Testis (tissue), 3 donors: Measurements from ENCODE around the gene VPS26C. TPM values are rescaled to one million over a fixed set of nuclear protein-coding genes. Genes with fewer than 3 reads are reported as not detected.

Experiments
- DNase-seq: peaks from one replicate; pipeline ENCODE4 v3.0.0-alpha.2; 2019
- H3K27ac ChIP-seq, 2 donors: fragments of 200-600 bp; sonication (generic); one replicate each; pipeline ENCODE4 v1.5.1; 2019
- H3K27me3 ChIP-seq: fragments of 200-600 bp; sonication (generic); one replicate; pipeline ENCODE4 v1.5.1; 2019
- H3K36me3 ChIP-seq: fragments of 200-600 bp; sonication (generic); one replicate; pipeline ENCODE4 v1.5.1; 2017; ENCODE audit warnings: low read depth; ENCODE audit errors: missing control alignments
- H3K4me1 ChIP-seq: fragments of 200-600 bp; sonication (generic); one replicate; pipeline ENCODE4 v1.5.1; 2019
- H3K4me3 ChIP-seq, 2 donors: fragments of 200-600 bp; sonication (generic); one replicate each; pipeline ENCODE4 v1.5.1; 2017 to 2019
- H3K9me3 ChIP-seq: fragments of 200-600 bp; sonication (generic); one replicate; pipeline ENCODE4 v1.5.1; 2017
- POLR2A ChIP-seq: fragments of 450-650 bp; IDR thresholded peaks from one replicate; pipeline ENCODE4 v1.6.1; 2017; ENCODE audit warnings: antibody characterized with exemption, mild to moderate bottlenecking, moderate library complexity
- WGBS, 2 donors: methylation state at CpG; one replicate each; pipeline ENCODE4 v1.1.5; 2018; 5-methylcytosine and 5-hydroxymethylcytosine counted together
- intact Hi-C: fragments of 100-400 bp; cut with DNase I; formaldehyde crosslinking; loops from one replicate; pipeline ENCODE4 v1.15.1; 2023; ENCODE audit warnings: low total_unique reads
- polyA plus RNA-seq: library from polyadenylated mRNA; stranded (reverse); fragments of 350-450 nt; fragmentation: Illumina TruSeq; extraction: RNeasy Lipid Tissue Mini Kit (QIAGEN cat#74804); gene quantifications from one replicate; pipeline ENCODE4 v1.2.3, GENCODE V29; 2014; ENCODE audit warnings: low read depth, low replicate concordance; ENCODE audit not compliant: insufficient read depth
- total RNA-seq, 2 donors: library from RNA; depleted of rRNA; stranded (reverse); fragments of >200 nt; gene quantifications; one replicate each; pipeline ENCODE4 v1.2.3, GENCODE V29; 2016
- TF ChIP-seq, protein P1 (sequence below), 3 experiments: fragments of 450-650 bp in 2 of 3; fragments of 200-600 bp in 1 of 3; sonication (generic) in 1 of 3; IDR thresholded peaks; one replicate each; pipeline ENCODE4 v1.5.1; 2016 to 2019; ENCODE audit warnings: antibody characterized with exemption in 3 of 3, mild to moderate bottlenecking in 2 of 3, moderate library complexity in 1 of 3

The VPS26C gene
- total and polyA plus RNA-seq, 3 donors from 2014 or later: 25.3 to 48.1 (median 46.5) TPM

DNA sequence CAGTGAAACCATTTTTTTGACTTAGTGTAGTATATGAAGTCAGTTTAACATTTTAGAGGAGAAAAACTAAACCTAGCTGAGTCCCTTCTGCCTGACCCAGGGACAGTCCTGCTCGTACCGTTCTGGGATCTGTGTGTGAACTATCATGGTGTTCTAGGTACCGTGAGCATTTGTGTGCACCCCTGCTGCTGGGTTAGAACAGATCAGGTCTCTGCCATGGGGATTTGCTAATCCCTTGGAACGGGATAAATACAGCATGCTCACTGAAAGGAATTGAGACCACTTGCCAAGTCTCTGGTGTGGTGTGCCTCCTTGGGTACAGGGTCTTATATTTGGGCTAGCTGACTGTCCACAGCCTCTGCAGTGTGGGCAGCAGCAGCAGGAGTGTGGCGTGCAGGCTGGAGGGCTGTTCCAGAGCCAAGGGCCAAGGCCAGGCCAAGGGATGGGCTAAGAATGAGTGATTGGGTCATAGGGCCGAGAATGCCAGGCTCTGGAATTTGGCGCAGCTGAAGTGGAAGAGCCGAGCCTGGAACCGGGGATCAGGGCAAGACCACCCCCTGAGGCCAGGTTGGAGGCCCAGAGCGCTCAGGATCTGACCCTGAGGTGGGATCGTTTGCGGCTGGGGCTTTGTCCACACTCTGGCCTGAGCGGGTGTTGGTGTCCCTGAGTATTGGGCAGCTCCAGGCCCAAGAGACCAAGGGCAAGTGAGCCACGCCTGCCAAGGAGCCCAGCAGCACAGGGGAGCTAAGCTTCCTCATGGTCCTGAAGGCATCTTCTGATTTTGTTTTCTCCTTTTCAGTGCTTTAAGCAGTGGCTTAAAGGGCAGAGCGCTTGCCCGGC lies 66.3 kb downstream of the VPS26C start:
- H3K36me3 ChIP-seq: no peaks in the 10 kb centered on the region
- intact Hi-C loops: no loop called here
- no peaks in the 10 kb centered on the region for H3K27me3 ChIP-seq
- DNase-seq: no peak
- 90 to 93% methylated on average over 12 to 16 of the region's 16 CpGs for WGBS, 2 donors
- H3K4me1 ChIP-seq: no peaks in the 10 kb centered on the region
- H3K9me3 ChIP-seq: no peaks in the 10 kb centered on the region
- TF ChIP-seq POLR2A: no peak
- H3K4me3 ChIP-seq: no peak overlapping the region
- H3K27ac ChIP-seq: no peak overlapping the region

DNA sequence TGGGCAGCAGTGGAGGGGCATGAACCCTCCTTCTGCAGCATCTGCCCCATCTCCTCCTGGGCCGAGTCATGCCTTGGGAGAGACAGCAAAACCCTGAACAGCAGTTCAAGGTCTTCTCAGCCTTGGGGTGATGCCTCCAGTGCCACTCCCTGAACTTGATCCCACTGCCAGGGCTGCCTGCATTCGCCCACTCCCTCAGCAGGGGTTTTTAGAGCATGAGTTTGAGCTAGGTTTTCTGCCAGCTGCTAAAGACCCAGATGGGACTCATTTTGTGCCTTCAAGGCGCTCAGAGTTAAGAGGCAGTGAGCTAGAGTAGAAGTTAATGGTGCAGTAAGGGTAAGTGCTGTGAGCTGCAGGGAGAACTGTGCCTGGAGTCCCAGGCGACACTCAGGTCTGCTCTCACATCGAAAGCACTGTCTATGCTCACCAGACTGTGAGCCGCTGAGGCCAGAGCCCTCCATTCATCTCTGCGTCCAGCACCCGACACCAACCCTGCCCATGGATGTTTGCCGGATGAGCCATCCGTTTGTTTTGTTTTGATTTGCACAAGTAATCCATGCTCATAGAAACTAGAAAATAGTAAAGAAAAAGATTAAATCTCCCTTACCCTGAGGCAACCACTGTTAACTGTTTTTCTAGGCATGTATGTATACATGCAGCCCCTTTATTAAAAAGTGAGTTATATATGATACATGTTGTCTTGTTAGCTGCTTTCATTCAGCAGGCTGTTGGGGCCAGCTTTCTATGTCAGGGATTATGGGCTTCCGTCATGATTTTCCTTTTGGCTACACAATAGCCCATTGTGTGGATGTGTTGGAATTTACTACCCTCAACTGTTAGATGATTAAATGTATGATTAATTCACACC lies 67.8 kb downstream of the VPS26C start:
- WGBS, 2 donors: 86 to 92% methylated on average over 11 of the region's 11 CpGs
- no peaks in the 10 kb centered on the region for H3K9me3 ChIP-seq
- H3K4me3 ChIP-seq: no peak overlapping the region
- TF ChIP-seq, protein P1, sequence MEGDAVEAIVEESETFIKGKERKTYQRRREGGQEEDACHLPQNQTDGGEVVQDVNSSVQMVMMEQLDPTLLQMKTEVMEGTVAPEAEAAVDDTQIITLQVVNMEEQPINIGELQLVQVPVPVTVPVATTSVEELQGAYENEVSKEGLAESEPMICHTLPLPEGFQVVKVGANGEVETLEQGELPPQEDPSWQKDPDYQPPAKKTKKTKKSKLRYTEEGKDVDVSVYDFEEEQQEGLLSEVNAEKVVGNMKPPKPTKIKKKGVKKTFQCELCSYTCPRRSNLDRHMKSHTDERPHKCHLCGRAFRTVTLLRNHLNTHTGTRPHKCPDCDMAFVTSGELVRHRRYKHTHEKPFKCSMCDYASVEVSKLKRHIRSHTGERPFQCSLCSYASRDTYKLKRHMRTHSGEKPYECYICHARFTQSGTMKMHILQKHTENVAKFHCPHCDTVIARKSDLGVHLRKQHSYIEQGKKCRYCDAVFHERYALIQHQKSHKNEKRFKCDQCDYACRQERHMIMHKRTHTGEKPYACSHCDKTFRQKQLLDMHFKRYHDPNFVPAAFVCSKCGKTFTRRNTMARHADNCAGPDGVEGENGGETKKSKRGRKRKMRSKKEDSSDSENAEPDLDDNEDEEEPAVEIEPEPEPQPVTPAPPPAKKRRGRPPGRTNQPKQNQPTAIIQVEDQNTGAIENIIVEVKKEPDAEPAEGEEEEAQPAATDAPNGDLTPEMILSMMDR (IDR thresholded peaks at IDR 0.05): no peak
- no peak for TF ChIP-seq POLR2A
- no peaks in the 10 kb centered on the region for H3K27me3 ChIP-seq
- no peak overlapping the region for H3K27ac ChIP-seq
- intact Hi-C loops: no loop called here
- DNase-seq: no peak
- H3K36me3 ChIP-seq: no peaks in the 10 kb centered on the region
- no peaks in the 10 kb centered on the region for H3K4me1 ChIP-seq

DNA sequence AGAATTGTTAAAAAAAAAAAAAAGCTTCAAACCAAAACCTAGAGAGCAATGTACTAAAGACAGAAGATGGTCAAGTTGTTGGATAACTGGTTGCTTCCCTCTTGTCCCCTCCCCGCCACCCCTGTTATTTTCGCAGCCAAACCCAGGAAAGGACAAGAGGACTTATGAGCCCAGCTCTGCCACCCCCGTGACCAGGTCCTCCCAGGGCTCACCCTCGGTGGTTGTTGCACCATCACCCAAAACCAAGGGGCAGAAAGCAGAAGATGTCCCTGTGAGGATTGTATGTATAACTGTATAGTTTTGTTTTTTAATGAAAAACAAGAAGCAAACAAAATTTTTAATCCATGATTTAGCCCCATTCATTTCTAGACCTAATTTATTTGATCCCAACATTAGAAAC lies 69.4 kb downstream of the VPS26C start:
- H3K27me3 ChIP-seq: no peaks in the 10 kb centered on the region
- H3K36me3 ChIP-seq: no peaks in the 10 kb centered on the region
- no peak overlapping the region for H3K27ac ChIP-seq
- intact Hi-C loops: no loop called here
- H3K4me1 ChIP-seq: no peaks in the 10 kb centered on the region
- H3K9me3 ChIP-seq: no peaks in the 10 kb centered on the region
- no peak for TF ChIP-seq POLR2A
- TF ChIP-seq, protein P1 (IDR thresholded peaks at IDR 0.05): no peak
- WGBS, 2 donors: 87 to 93% methylated on average over 4 of the region's 4 CpGs
- no peak for DNase-seq
- H3K4me3 ChIP-seq: no peak overlapping the region

DNA sequence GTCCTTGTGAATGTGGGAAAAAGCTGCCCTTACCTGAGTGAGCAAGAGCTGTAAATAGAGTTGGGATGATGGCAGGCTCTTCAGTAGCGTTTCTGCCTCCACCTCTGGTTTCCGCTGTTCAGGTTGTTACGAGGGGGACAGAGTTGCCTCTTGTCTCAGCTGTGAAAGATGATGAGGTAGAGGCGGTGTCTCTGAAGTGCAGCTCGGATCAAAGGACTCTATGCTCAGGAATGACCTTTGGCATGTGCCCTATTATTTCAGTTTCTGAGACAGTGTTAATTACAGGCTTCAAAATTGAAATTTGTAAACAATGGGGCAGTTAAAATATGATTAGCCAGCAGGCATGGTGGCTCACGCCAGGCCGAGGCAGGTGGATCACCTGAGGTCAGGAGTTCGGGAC lies 70.3 kb downstream of the VPS26C start:
- Histone ChIP-seq H3K4me1 (no peaks in the 10 kb centered on the region), H3K36me3 (no peaks in the 10 kb centered on the region), H3K27ac (no peak overlapping the region), H3K9me3 (no peaks in the 10 kb centered on the region), H3K4me3 (no peak overlapping the region), H3K27me3 (no peaks in the 10 kb centered on the region)
- no peak for DNase-seq
- 90 to 93% methylated on average over 8 of the region's 8 CpGs for WGBS, 2 donors
- intact Hi-C loops: no loop called here
- TF ChIP-seq, protein P1 (IDR thresholded peaks at IDR 0.05): no peak
- no peak for TF ChIP-seq POLR2A

DNA sequence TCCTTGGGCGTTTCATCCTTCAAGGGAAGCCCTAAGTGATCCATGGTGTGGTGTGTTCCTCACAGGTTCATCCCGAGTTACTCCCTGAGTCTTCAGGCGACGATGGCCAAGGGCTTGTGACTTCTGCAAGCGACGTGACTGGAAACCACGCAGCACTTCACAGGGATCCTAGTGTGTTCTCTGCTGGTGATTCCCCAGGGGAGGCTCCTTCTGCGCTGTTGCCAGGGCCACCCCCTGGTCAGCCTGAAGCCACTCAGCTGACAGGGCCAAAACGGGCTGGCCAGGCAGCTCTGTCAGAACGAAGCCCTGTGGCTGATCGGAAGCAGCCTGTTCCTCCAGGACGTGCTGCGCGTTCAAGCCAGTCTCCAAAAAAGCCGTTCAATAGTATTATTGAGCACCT lies 71.5 kb downstream of the VPS26C start:
- no peak for TF ChIP-seq POLR2A
- TF ChIP-seq, protein P1 (IDR thresholded peaks at IDR 0.05): no peak
- H3K4me1 ChIP-seq: no peaks in the 10 kb centered on the region
- no peaks in the 10 kb centered on the region for H3K36me3 ChIP-seq
- no peak overlapping the region for H3K27ac ChIP-seq
- intact Hi-C loops: no loop called here
- H3K4me3 ChIP-seq: no peak overlapping the region
- H3K9me3 ChIP-seq: no peaks in the 10 kb centered on the region
- DNase-seq: no peak
- H3K27me3 ChIP-seq: no peaks in the 10 kb centered on the region
- WGBS, 2 donors: 89 to 92% methylated on average over 12 to 15 of the region's 15 CpGs
